Activated T-helper 1 cell treated with anti-CD3 and anti-CD28 coated beads, Interleukin-12 subunit alpha, Interleukin-12 subunit beta, Interleukin-2, Interleukin-4 antibody, amounts not matched to agents 30 ng/mL and 10 ng/mL and 1 ng/mL, durations not matched to agents 14 hours and 24 hours and 36 hours (primary cell): Measurements from ENCODE around the gene MUSTN1. TPM values are rescaled to one million over a fixed set of nuclear protein-coding genes. Genes with fewer than 3 reads are reported as not detected.
A peak's percentile ranks its signal among the peaks of the same experiment; 100 is the strongest.

Experiments used
- DNase-seq: peaks from one replicate; pipeline ENCODE4 v3.0.0; 2021; ENCODE audit warnings: low spot score
- H3K27ac Mint-ChIP-seq: one replicate; pipeline ENCODE4 v1.8.0; 2021; ENCODE audit warnings: mild to moderate bottlenecking, mixed read lengths
- H3K27me3 Mint-ChIP-seq: one replicate; pipeline ENCODE4 v1.8.0; 2022; ENCODE audit warnings: mild to moderate bottlenecking, moderate library complexity, mixed read lengths; ENCODE audit not compliant: insufficient read depth
- H3K36me3 Mint-ChIP-seq: one replicate; pipeline ENCODE4 v1.8.0; 2021; ENCODE audit warnings: low read depth, mixed read lengths
- H3K4me1 Mint-ChIP-seq: one replicate; pipeline ENCODE4 v1.8.0; 2021; ENCODE audit warnings: low read depth, mixed read lengths
- H3K4me3 Mint-ChIP-seq: one replicate; pipeline ENCODE4 v1.8.0; 2021; ENCODE audit warnings: mild to moderate bottlenecking, moderate library complexity, mixed read lengths
- H3K9me3 Mint-ChIP-seq: one replicate; pipeline ENCODE4 v1.8.0; 2021; ENCODE audit warnings: mixed read lengths
- intact Hi-C: fragments of 100-400 bp; cut with micrococcal nuclease; formaldehyde crosslinking; loops from one replicate; pipeline ENCODE4 v1.15.1; 2024
- total RNA-seq: library from RNA; stranded (reverse); gene quantifications from 2 replicates; pipeline ENCODE4 v1.2.3, GENCODE V29; 2022

MUSTN1 gene
- total RNA-seq, 1 donor from 2014 or later: 1.7 TPM

DNA sequence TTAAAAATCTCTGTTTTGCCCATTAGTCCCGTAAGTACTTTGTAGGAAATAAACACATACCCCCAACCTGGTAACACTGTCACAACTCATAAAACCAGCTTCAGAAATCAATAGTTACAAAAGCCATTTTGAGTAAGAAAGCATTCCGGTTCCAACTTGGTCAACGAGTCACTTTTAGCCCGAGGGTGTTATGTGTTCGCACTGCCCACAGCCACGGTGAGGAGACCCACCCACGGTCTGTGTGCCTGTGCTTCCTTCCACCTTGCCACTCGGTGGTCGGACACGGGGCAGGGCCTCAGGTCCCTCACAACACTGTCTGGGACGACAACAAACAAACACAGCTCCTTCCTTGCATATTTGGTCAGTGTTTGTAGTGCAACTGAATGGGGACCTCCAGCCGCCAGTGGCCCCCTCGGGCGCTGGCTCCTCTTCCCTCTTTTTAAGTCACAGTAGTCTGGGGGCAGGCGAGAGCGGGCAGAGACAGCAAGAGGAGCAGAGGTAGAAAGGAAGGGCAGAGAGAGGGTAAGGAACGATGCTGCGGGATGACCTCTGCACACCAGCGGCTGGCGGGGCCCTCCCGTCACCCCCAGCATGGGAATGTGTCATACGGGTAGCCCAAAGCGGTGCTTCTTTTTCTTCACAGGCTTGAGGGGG lies 5.2 kb upstream of the MUSTN1 start:
- intact Hi-C loops: loop anchor here (5.0 to 10.0 kb wide), 2 partner anchors 98 to 355 kb away; no protein-coding TSS in a partner anchor

DNA sequence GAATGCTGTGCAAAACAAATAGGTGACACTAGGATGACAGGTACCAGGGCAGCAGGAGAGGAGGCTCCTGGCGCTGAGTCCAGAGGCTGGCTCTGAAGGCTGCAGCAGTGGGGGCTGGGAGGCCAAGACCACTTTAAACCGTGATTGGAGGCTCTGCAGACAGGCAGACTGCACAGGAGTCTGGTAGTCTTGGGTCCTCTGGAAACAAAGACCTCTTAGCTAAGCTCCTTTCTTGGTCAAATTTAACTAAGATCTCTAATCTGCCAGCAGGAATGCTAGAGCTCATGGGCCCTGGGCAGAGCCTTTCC lies 4.4 kb upstream of the MUSTN1 start:
- no peak overlapping the region for H3K27ac Mint-ChIP-seq
- intact Hi-C loops: loop anchor here (5.0 kb wide), 1 partner anchor 97 kb away; no protein-coding TSS in a partner anchor

More for the DNA sequence above, 5.2 kb upstream of the MUSTN1 start:
- Mint-ChIP-seq H3K9me3 (no peaks in the 10 kb centered on the region), H3K4me3 (no peak overlapping the region), H3K36me3 (peaks cover 11% of the 10 kb centered on the region), H3K27ac (no peak overlapping the region), H3K4me1 (peaks cover 50% of the 10 kb centered on the region), H3K27me3 (no peaks in the 10 kb centered on the region)
- DNase-seq: no peak

GRCh38 chr3:52838561-52839267 lies 3.9 kb upstream of the MUSTN1 start:
- Mint-ChIP-seq H3K4me3 (no peak overlapping the region), H3K27ac (no peak overlapping the region), H3K27me3 (no peaks in the 10 kb centered on the region), H3K9me3 (no peaks in the 10 kb centered on the region), H3K36me3 (peaks cover 11% of the 10 kb centered on the region), H3K4me1 (peaks cover 44% of the 10 kb centered on the region)
- peak; percentile 19 for DNase-seq
- intact Hi-C loops: loop anchor here (5.0 kb wide), 1 partner anchor 96 kb away; no protein-coding TSS in a partner anchor

More for the DNA sequence above, 4.4 kb upstream of the MUSTN1 start:
- DNase-seq: no peak
- Mint-ChIP-seq H3K9me3 (no peaks in the 10 kb centered on the region), H3K27me3 (no peaks in the 10 kb centered on the region), H3K4me3 (no peak overlapping the region), H3K4me1 (peaks cover 44% of the 10 kb centered on the region), H3K36me3 (peaks cover 11% of the 10 kb centered on the region)

- Mint-ChIP-seq H3K36me3 (peaks cover 11% of the 10 kb centered on the region), H3K4me3 (no peak overlapping the region), H3K4me1 (peaks cover 42% of the 10 kb centered on the region), H3K9me3 (no peaks in the 10 kb centered on the region), H3K27ac (no peak overlapping the region), H3K27me3 (no peaks in the 10 kb centered on the region)
- no peak for DNase-seq
- intact Hi-C loops: loop anchor here (5.0 kb wide), 1 partner anchor 95 kb away; no protein-coding TSS in a partner anchor
These were observed 2.2 kb upstream of the MUSTN1 start for GRCh38 chr3:52836986-52837385.

- Mint-ChIP-seq H3K27ac (no peak overlapping the region), H3K9me3 (no peaks in the 10 kb centered on the region), H3K4me3 (no peak overlapping the region), H3K36me3 (peaks cover 11% of the 10 kb centered on the region), H3K4me1 (peaks cover 37% of the 10 kb centered on the region), H3K27me3 (no peaks in the 10 kb centered on the region)
- intact Hi-C loops: loop anchor here (5.0 kb wide), 1 partner anchor 94 kb away; no protein-coding TSS in a partner anchor
- DNase-seq: no peak
These were observed 1.6 kb upstream of the MUSTN1 start for GRCh38 chr3:52836471-52836845.

DNA sequence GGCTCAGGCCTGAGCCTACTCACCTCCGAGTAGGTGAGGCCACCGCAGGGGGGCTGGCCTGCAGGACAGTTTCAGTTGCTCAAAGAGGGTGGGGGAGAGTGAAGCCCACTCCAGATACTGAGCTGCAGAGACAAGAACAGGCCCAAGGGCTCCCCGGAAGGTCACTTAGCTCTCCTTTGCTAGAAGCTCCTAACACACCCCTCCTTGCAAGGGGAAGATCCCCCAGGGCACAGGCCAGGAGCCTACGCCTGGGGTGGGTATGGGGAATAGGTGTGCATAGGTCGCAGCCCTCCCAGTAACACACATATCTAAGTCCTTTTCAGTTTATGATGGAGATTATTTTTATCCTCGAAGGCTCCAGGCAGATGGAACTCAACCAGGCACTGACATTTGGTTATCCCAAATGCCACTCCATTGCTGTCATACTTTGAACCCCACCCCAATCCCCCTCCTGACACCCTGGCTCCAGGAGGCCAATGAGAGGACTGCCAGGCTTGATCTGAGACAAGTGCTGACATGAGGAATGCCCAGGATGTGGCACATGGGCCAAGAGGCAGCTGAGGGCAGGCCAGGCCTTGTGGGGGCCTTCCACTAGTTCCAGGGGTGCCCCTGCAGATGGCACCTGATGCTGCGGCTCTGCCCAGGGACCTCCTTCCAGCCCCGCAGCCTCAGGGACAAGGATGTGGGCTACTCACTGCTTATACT lies 1.1 kb upstream of the MUSTN1 start:
- intact Hi-C loops: loop anchor here (5.0 kb wide), 1 partner anchor 94 kb away; no protein-coding TSS in a partner anchor
- Mint-ChIP-seq H3K36me3 (peaks cover 9% of the 10 kb centered on the region), H3K4me1 (peaks cover 33% of the 10 kb centered on the region), H3K27me3 (no peaks in the 10 kb centered on the region), H3K9me3 (no peaks in the 10 kb centered on the region), H3K4me3 (no peak overlapping the region), H3K27ac (no peak overlapping the region)
- DNase-seq: no peak

- H3K27ac Mint-ChIP-seq: no peak overlapping the region
- no peak for DNase-seq
- no peaks in the 10 kb centered on the region for H3K9me3 Mint-ChIP-seq
- peaks cover 7% of the 10 kb centered on the region for H3K36me3 Mint-ChIP-seq
- H3K4me1 Mint-ChIP-seq: peaks cover 9% of the 10 kb centered on the region
- intact Hi-C loops: no loop called here
- no peak overlapping the region for H3K4me3 Mint-ChIP-seq
- no peaks in the 10 kb centered on the region for H3K27me3 Mint-ChIP-seq
These were observed 1.6 kb downstream of the MUSTN1 start for GRCh38 chr3:52833202-52833601.

DNA sequence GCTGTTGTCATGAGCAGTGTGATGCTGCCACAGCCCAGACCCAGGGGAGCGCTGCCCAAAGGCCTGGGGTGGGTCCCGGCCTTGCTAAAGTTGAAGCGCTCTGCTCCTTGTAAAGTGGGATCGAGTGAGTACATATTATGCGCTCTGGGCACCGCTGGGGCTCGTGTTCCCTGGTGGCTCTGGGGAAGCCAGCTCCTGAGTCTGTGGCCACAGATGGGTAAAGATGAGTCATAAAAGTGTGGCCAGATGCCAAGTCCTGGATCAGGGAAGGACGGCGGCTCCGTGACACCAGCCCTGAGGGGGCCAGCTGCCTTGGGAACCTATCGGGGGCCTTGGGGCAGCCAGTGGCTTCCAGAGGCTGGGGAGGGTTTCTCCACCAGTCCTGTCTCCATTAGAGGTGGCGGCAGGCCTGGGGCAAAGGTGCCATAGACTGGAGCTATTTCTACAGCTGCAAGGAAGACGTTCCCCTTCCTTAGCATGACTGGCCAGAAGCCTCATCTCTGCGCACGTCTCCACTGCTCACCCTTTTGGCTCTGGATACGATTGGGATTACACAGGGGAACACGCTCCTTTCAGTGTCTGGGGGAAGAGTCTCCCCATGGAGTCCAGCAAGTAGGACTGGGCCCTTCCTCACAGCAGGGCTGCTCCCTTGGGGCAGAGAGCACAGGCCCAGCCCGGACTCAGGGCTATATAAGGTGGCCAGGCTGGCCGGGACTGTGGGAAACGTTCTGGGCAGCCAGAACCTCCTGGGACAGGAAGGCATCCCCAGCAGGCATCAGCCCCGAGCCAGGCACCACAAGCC lies 3.1 kb downstream of the MUSTN1 start:
- no peaks in the 10 kb centered on the region for H3K27me3 Mint-ChIP-seq
- no peak overlapping the region for H3K4me3 Mint-ChIP-seq
- DNase-seq: no peak
- no peaks in the 10 kb centered on the region for H3K9me3 Mint-ChIP-seq
- H3K36me3 Mint-ChIP-seq: no peaks in the 10 kb centered on the region
- intact Hi-C loops: no loop called here
- H3K4me1 Mint-ChIP-seq: no peaks in the 10 kb centered on the region
- no peak overlapping the region for H3K27ac Mint-ChIP-seq

DNA sequence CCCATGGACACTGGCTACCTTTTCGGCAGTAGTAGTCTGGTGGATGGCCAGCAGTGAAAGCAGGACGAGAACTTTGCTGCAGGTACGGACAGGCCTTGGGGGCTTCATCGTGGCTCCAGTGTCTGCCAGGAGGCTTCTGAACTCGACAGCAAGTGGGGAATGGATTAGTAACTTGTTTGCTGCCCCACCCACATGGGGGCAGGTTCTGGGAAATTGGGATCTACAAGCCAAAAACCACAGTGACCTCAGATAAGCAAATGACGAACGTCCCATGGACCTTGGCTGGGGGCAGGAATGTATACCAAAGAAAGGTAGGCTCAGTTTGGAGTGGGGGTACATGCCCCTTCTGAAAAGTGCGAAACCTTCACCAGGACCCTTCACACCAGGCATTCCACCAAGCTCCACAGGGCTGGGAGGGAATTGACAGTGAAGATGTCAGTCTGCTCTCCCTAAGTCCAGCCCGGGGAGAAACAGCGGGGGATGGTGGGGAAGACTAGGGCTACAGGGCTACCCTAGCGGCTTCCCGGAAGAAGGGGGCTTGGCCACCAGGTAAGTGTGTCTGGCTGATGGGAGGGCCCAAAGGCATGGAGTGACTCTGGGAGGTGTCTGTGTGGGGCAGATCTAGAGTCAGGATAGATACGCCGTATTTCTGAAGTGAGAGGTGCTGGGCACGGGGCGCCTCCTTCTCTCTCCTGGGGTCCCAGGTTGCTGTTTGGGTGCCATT lies 4.1 kb downstream of the MUSTN1 start, which contains the start of gene ITIH4:
Gene ITIH4, minus strand, starts transcription at position 138 of the 724 bp plus-strand sequence. Its CDS starts 30 bp downstream, at position 108.
- intact Hi-C loops: no loop called here
- Mint-ChIP-seq H3K36me3 (no peaks in the 10 kb centered on the region), H3K9me3 (no peaks in the 10 kb centered on the region), H3K4me3 (no peak within 1 kb of the TSS), H3K4me1 (no peaks in the 10 kb centered on the region), H3K27me3 (no peaks in the 10 kb centered on the region), H3K27ac (no peak within 1 kb of the TSS)
- no peak for DNase-seq

GRCh38 chr3:52829906-52830463 lies 4.8 kb downstream of the MUSTN1 start:
- Mint-ChIP-seq H3K27ac (no peak overlapping the region), H3K4me3 (no peak overlapping the region), H3K4me1 (no peaks in the 10 kb centered on the region), H3K9me3 (no peaks in the 10 kb centered on the region), H3K36me3 (no peaks in the 10 kb centered on the region), H3K27me3 (no peaks in the 10 kb centered on the region)
- intact Hi-C loops: no loop called here
- no peak for DNase-seq

DNA sequence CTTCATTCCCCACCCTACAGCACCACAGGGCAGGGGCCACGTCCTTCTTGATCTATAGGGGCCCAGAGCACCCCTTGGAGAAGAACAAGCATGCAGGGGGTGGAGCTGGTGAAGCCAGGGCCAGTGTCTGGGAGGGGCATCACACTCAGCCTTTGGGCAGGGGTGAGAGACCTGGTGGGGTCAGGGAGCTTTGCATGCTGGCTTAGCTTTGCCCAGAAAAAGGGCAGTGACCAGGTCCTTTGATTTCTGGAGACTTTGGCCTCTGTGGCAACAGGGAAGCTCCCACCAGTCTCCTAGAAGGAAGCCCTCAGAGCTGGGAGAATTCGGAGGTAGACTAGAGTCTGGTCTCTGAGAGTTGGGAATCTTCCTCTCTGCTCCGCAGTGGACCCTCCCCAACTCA lies 5.3 kb downstream of the MUSTN1 start:
- H3K4me3 Mint-ChIP-seq: no peak overlapping the region
- no peak overlapping the region for H3K27ac Mint-ChIP-seq
- no peaks in the 10 kb centered on the region for H3K36me3 Mint-ChIP-seq
- H3K27me3 Mint-ChIP-seq: no peaks in the 10 kb centered on the region
- no peaks in the 10 kb centered on the region for H3K4me1 Mint-ChIP-seq
- intact Hi-C loops: no loop called here
- DNase-seq: no peak
- H3K9me3 Mint-ChIP-seq: no peaks in the 10 kb centered on the region
